Measurements from ENCODE around the gene MS4A13. TPM values are rescaled to one million over a fixed set of nuclear protein-coding genes. Genes with fewer than 3 reads are reported as not detected.

The MS4A13 gene
- total RNA-seq, 1 experiment from 2014 or later: not detected

DNA sequence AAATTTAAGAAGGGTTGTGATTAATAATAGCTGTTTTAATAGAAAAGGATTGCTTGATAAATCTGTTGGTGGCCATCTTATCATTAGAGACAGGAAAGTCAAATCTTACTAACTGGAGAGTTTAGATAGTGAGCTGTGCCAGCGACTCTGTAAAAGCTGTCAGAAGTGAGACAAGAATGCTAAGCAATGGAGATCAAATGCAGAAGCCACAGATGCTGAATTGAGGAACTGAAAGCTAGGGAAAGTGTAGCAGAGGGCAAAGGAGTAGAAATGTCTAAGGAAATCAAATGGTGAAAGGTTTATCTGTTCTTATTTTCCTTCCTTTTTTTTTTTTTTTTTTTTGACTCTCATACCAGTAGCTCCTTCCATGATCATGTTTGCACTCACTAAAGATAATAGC is 13.7 kb downstream of the MS4A13 start:
- Mint-ChIP-seq H3K4me3 (no peak overlapping the region), H3K27ac (peak overlapping the region in 2 of 3 experiments; percentile 30 to 41; a peak in 2 of 7 replicates), H3K9me3 (peaks cover 17 to 18% of the 10 kb centered on the region in 2 experiments), H3K36me3 (ENCODE audit: insufficient read depth in 1 of 3, low read depth in 3 of 3) (peaks cover 11 to 23% (median 18%) of the 10 kb centered on the region in 3 experiments; a peak in 6 of 7 replicates), H3K27me3 (ENCODE audit: low read depth) (no peaks in the 10 kb centered on the region), H3K4me1 (peaks cover 18 to 19% of the 10 kb centered on the region in 2 experiments)
- no peak overlapping the region for H3K14ac ChIP-seq (ENCODE audit: insufficient read depth, low read length)
- H3K4me2 ChIP-seq (ENCODE audit: insufficient read depth, insufficient read length, low read length): no peak overlapping the region
- no peak overlapping the region for H2BK120ac ChIP-seq (ENCODE audit: low read depth, low read length, poor library complexity, severe bottlenecking)
- H2BK20ac ChIP-seq (ENCODE audit: low read depth, low read length, poor library complexity, severe bottlenecking): no peak overlapping the region
- H3K18ac ChIP-seq (ENCODE audit: insufficient read length, low read depth, low read length): no peak overlapping the region
- H4K91ac ChIP-seq (ENCODE audit: insufficient read length, low read depth, low read length): no peak overlapping the region
- peaks cover 5% of the 10 kb centered on the region for H3K9me3 ChIP-seq (ENCODE audit: control insufficient read depth, low read depth, low read length)
- H3K79me2 ChIP-seq (ENCODE audit: insufficient read depth, low read length): no peaks in the 10 kb centered on the region
- H2AK5ac ChIP-seq (ENCODE audit: insufficient read length, low read length): no peak overlapping the region
- no CpG with 5 or more reads among the region's 1 CpG for WGBS (ENCODE audit: extremely low coverage, insufficient read length, low lambda C conversion rate)
- no peak overlapping the region for H2BK15ac ChIP-seq (ENCODE audit: low read depth, low read length)
- H2AFZ ChIP-seq (ENCODE audit: low read length): no peak overlapping the region
- H3K27me3 ChIP-seq (ENCODE audit: insufficient read depth, low read length): no peaks in the 10 kb centered on the region
- H2BK12ac ChIP-seq (ENCODE audit: insufficient read length, low read depth, low read length): no peak overlapping the region
- H3K23me2 ChIP-seq (ENCODE audit: insufficient read length, low read depth, low read length, poor library complexity, severe bottlenecking): no peaks in the 10 kb centered on the region
- H3K27ac ChIP-seq (ENCODE audit: insufficient read length, low read depth, low read length): no peak overlapping the region
- H4K5ac ChIP-seq (ENCODE audit: insufficient read length, low read depth, low read length): no peak overlapping the region
- H3T11ph ChIP-seq (ENCODE audit: low read length): no peak overlapping the region
- H4K20me1 ChIP-seq (ENCODE audit: control insufficient read depth, insufficient read depth, insufficient read length): no peaks in the 10 kb centered on the region
- H3K4me1 ChIP-seq (ENCODE audit: insufficient read depth, low read length): no peaks in the 10 kb centered on the region
- TF ChIP-seq, protein P1, sequence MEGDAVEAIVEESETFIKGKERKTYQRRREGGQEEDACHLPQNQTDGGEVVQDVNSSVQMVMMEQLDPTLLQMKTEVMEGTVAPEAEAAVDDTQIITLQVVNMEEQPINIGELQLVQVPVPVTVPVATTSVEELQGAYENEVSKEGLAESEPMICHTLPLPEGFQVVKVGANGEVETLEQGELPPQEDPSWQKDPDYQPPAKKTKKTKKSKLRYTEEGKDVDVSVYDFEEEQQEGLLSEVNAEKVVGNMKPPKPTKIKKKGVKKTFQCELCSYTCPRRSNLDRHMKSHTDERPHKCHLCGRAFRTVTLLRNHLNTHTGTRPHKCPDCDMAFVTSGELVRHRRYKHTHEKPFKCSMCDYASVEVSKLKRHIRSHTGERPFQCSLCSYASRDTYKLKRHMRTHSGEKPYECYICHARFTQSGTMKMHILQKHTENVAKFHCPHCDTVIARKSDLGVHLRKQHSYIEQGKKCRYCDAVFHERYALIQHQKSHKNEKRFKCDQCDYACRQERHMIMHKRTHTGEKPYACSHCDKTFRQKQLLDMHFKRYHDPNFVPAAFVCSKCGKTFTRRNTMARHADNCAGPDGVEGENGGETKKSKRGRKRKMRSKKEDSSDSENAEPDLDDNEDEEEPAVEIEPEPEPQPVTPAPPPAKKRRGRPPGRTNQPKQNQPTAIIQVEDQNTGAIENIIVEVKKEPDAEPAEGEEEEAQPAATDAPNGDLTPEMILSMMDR (conservative IDR thresholded peaks at IDR 0.05): no peak
- no peak overlapping the region for H2BK5ac ChIP-seq (ENCODE audit: insufficient read length, low read length)
- no peak for DNase-seq
- H4K8ac ChIP-seq (replicated peaks; ENCODE audit: insufficient read length, low read depth, low read length): no peak overlapping the region
- no peak overlapping the region for H3K9ac ChIP-seq (ENCODE audit: extremely low read depth, insufficient read length, low read length)
- H3K56ac ChIP-seq (ENCODE audit: insufficient read length, low read depth, low read length): no peak overlapping the region
- H3K4ac ChIP-seq (ENCODE audit: low read depth, low read length): no peak overlapping the region
- no peaks in the 10 kb centered on the region for H3K79me1 ChIP-seq (ENCODE audit: insufficient read depth, low read depth, low read length, poor library complexity, severe bottlenecking)
- no peak overlapping the region for H3K23ac ChIP-seq (ENCODE audit: insufficient read length, low read depth, low read length)
